PC-9 (cell line): ENCODE data around the gene VMO1. TPM values are rescaled to one million over a fixed set of nuclear protein-coding genes. Genes with fewer than 3 reads are reported as not detected.

Experiments used
- BruUV-seq: library from RNA; stranded (reverse); fragments of 400-500 nt; replicated peaks from 2 replicates; lab custom pipeline; 2021; lab: Mats Ljungman, UMichigan
- CTCF ChIA-PET: fragments of 300-600 bp; sonication (Branson Sonifier 250); formaldehyde crosslinking; loops from one replicate; lab custom pipeline; 2022; ENCODE audit warnings: antibody characterized with exemption; lab: Charles Lee
- POLR2A ChIA-PET: fragments of 300-600 bp; sonication (Branson Sonifier 250); formaldehyde crosslinking; loops from one replicate; lab custom pipeline; 2022; ENCODE audit warnings: antibody characterized with exemption; ENCODE audit not compliant: unreplicated experiment; lab: Charles Lee
- DNase-seq, 2 experiments: peaks; one replicate each; pipeline versions ENCODE4 v3.0.0 to v3.0.0-alpha.2; 2015 to 2022; ENCODE audit warnings: mixed read lengths in 1 of 2
- H2AFZ ChIP-seq: fragments of 200-600 bp; sonication (generic); 2 replicates; pipeline ENCODE4 v1.8.1; 2017; ENCODE audit warnings: antibody characterized with exemption
- H3F3A ChIP-seq: fragments of 200-600 bp; sonication (generic); 2 replicates; pipeline ENCODE4 v1.8.1; 2017; ENCODE audit warnings: antibody characterized with exemption, mild to moderate bottlenecking, low read depth; ENCODE audit not compliant: insufficient read depth
- H3K27ac ChIP-seq: fragments of 200-600 bp; sonication (generic); 2 replicates; pipeline ENCODE4 v1.6.1; 2016; ENCODE audit warnings: mixed run types
- H3K27me3 ChIP-seq: fragments of 200-600 bp; sonication (generic); 2 replicates; pipeline ENCODE4 v1.6.1; 2016; ENCODE audit warnings: low read depth, mixed run types; ENCODE audit not compliant: insufficient read depth
- H3K36me3 ChIP-seq: fragments of 200-600 bp; sonication (generic); 2 replicates; pipeline ENCODE4 v1.6.1; 2016; ENCODE audit warnings: low read depth, mixed run types
- H3K4me1 ChIP-seq: fragments of 200-600 bp; sonication (generic); replicated peaks from 2 replicates; pipeline ENCODE4 v1.6.1; 2016; ENCODE audit warnings: mixed run types; ENCODE audit not compliant: insufficient read depth
- H3K4me2 ChIP-seq: fragments of 200-600 bp; sonication (generic); 2 replicates; pipeline ENCODE4 v1.6.1; 2017; ENCODE audit warnings: mixed run types
- H3K4me3 ChIP-seq: fragments of 200-600 bp; sonication (generic); 2 replicates; pipeline ENCODE4 v1.6.1; 2016; ENCODE audit warnings: mixed run types
- H3K79me2 ChIP-seq: fragments of 200-600 bp; sonication (generic); 2 replicates; pipeline ENCODE4 v1.6.1; 2017; ENCODE audit warnings: low read depth, mixed run types
- H3K9me2 ChIP-seq: fragments of 200-600 bp; sonication (generic); 2 replicates; pipeline ENCODE4 v1.8.1; 2017; ENCODE audit warnings: mild to moderate bottlenecking; ENCODE audit not compliant: insufficient read depth
- H3K9me3 ChIP-seq: fragments of 200-600 bp; sonication (generic); 2 replicates; pipeline ENCODE4 v1.8.1; 2016; ENCODE audit warnings: low read depth; ENCODE audit not compliant: insufficient read depth
- H4K20me1 ChIP-seq: fragments of 200-600 bp; sonication (generic); 2 replicates; pipeline ENCODE4 v1.8.1; 2017; ENCODE audit not compliant: insufficient read depth
- CTCF ChIP-seq: fragments of 200-600 bp; sonication (generic); conservative IDR thresholded peaks from 2 replicates; pipeline ENCODE4 v1.6.1; 2017; ENCODE audit warnings: mixed run types, antibody characterized with exemption, mild to moderate bottlenecking, moderate library complexity
- EZH2 ChIP-seq: fragments of 200-600 bp; sonication (generic); IDR thresholded peaks from 2 replicates; pipeline ENCODE4 v1.8.0; 2017; ENCODE audit warnings: antibody characterized with exemption, low read depth
- intact Hi-C: fragments of 100-400 bp; cut with micrococcal nuclease; formaldehyde crosslinking; loops from one replicate; pipeline ENCODE4 v1.10.0; 2022; ENCODE audit not compliant: unreplicated experiment
- total RNA-seq: library from RNA; stranded (reverse); gene quantifications from 2 replicates; pipeline ENCODE4 v1.2.3, GENCODE V29; 2021

The VMO1 gene
- total RNA-seq, 1 experiment from 2014 or later = 3.6 TPM

- Histone ChIP-seq H3K4me3 (peak overlapping the region; percentile 95), H3K36me3 (no peaks in the 10 kb centered on the region), H3K27me3 (0 out of 2 replicates have a peak, but pooled peaks cover 6% of the 10 kb centered on the region), H3K79me2 (no peaks in the 10 kb centered on the region), H3K4me2 (peak overlapping the region; percentile 87), H3F3A (peaks cover 8% of the 10 kb centered on the region), H2AFZ (peak overlapping the region; percentile 96), H4K20me1 (no peaks in the 10 kb centered on the region), H3K9me3 (no peaks in the 10 kb centered on the region), H3K27ac (peak overlapping the region; percentile 75), H3K4me1 (peaks cover 12% of the 10 kb centered on the region; the same call in 1 of the 2 replicates), H3K9me2 (no peaks in the 10 kb centered on the region)
- TF ChIP-seq CTCF (0 out of 2 replicates have a peak, but pooled peaks have one; percentile 7), EZH2 (no peak)
- intact Hi-C loops = loop anchor here (2.0 kb wide), 1 partner anchor 28 kb away; the partner anchor contains the start of gene ARRB2
- TSS peak; percentile 48 for BruUV-seq
- peak; percentile 74 to 85 for DNase-seq
- ChIA-PET POLR2A (interaction anchor here (0.5 to 0.9 kb wide), 7 partner anchors 15 to 256 kb away, joined by 4 to 10 read pairs (median 7); partner anchors contain the start of genes PLD2 and SPAG7), CTCF (interaction anchor here (0.6 to 1.4 kb wide), 4 partner anchors 8 to 52 kb away, joined by 3 to 13 read pairs (median 6); partner anchors contain the start of gene ARRB2)
These were observed 47.7 kb downstream of the VMO1 start for GRCh38 chr17:4738136-4739121.

DNA sequence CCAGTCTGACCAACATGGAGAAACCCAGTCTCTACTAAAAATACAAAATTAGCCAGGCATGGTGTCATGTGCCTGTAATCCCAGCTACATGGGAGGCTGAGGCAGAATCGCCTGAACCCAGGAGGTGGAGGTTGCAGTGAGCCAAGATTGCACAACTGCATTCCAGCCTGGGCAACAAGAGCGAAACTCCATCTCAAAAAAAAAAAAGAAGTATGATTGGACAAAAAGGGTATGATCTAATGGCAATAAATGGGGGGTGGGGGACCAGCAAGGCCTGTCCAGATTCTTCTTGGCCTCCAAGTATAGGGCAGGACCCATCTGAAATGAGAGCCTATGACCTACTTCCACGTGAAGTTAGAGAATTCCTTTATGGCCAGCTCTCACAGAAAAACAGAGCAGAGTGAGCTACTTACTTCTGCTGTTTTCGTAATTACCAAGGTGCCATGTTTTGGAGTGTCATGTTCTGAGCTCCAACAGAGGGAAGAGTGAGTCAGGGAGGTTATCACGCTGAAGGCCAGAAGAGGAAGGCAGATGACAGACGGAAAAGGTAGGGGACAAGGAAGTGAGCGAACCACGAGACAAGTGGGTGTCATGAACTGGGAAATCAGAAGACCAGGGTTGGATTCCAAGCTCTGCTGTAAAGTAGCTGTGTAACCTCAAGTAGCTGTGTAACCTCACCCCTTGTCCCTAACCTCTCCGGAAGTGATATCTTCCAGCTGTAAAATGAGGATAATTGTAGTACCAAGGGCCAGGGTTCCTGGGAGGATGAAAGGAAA is 50.1 kb downstream of the VMO1 start:
- Histone ChIP-seq H3K27ac (no peak overlapping the region), H3F3A (peaks cover 8% of the 10 kb centered on the region), H3K27me3 (0 out of 2 replicates have a peak, but pooled peaks cover 5% of the 10 kb centered on the region), H3K9me3 (no peaks in the 10 kb centered on the region), H3K9me2 (no peaks in the 10 kb centered on the region), H3K4me3 (no peak overlapping the region), H3K36me3 (no peaks in the 10 kb centered on the region), H3K4me2 (no peak overlapping the region), H2AFZ (no peak overlapping the region), H4K20me1 (no peaks in the 10 kb centered on the region), H3K4me1 (peaks cover 17% of the 10 kb centered on the region; the same call in 1 of the 2 replicates), H3K79me2 (no peaks in the 10 kb centered on the region)
- intact Hi-C loops = no loop called here
- no peak for TF ChIP-seq EZH2
- TF ChIP-seq CTCF = no peak
- ChIA-PET CTCF (interaction anchor here (0.6 kb wide), 1 partner anchor 14 kb away, joined by 4 read pairs; no protein-coding TSS in a partner anchor), POLR2A (no interaction called here)
- no peak for DNase-seq
- BruUV-seq = no TSS peak

Other genes with a start within 250 kb of the VMO1 start
- 76.3 and 89.1 TPM in 2 replicates for gene MYBBP1A, start 231.0 kb downstream of the VMO1 start, total RNA-seq
- gene GGT6, start 225.8 kb downstream of the VMO1 start, total RNA-seq = 3.7 and 7.5 TPM in 2 replicates
- not detected in 2 replicates for gene SMTNL2, start 201.8 kb downstream of the VMO1 start, total RNA-seq
- gene ALOX15, start 144.7 kb downstream of the VMO1 start, total RNA-seq = 1.8 and 2.8 TPM in 2 replicates
- 99.6 and 106 TPM in 2 replicates for gene PELP1, start 82.2 kb downstream of the VMO1 start, total RNA-seq
- gene ARRB2, start 75.7 kb downstream of the VMO1 start, total RNA-seq = 79.7 and 110 TPM in 2 replicates
- gene MED11, start 54.9 kb downstream of the VMO1 start, total RNA-seq = 19.6 and 19.7 TPM in 2 replicates
- gene ZMYND15, start 46.5 kb downstream of the VMO1 start, total RNA-seq = 2.3 and 5.4 TPM in 2 replicates
- gene CXCL16, start 46.4 kb downstream of the VMO1 start, total RNA-seq = 52.4 and 60.2 TPM in 2 replicates
- not detected in 2 replicates for gene TM4SF5, start 14.5 kb downstream of the VMO1 start, total RNA-seq
- not detected in 2 replicates for gene GLTPD2, start 2.6 kb upstream of the VMO1 start, total RNA-seq
- gene PSMB6, start 9.8 kb upstream of the VMO1 start, total RNA-seq = 214 and 326 TPM in 2 replicates
- gene PLD2, start 20.8 kb upstream of the VMO1 start, total RNA-seq = 95.5 and 116 TPM in 2 replicates
- 160 and 190 TPM in 2 replicates for gene MINK1, start 47.0 kb upstream of the VMO1 start, total RNA-seq
- gene C17orf107, start 113.2 kb upstream of the VMO1 start, total RNA-seq = 2.6 and 3.1 TPM in 2 replicates
- gene CHRNE, start 116.7 kb upstream of the VMO1 start, total RNA-seq = 0.23 and 0.24 TPM in 2 replicates
- gene GP1BA, start 145.9 kb upstream of the VMO1 start, total RNA-seq = not detected in 2 replicates
- 50.7 and 56.2 TPM in 2 replicates for gene SLC25A11, start 153.7 kb upstream of the VMO1 start, total RNA-seq
- 122 and 135 TPM in 2 replicates for gene RNF167, start 153.9 kb upstream of the VMO1 start, total RNA-seq
- 1,101 and 1,459 TPM in 2 replicates for gene PFN1, start 162.2 kb upstream of the VMO1 start, total RNA-seq
- 29.0 and 37.2 TPM in 2 replicates for gene ENO3, start 164.8 kb upstream of the VMO1 start, total RNA-seq
- 40.3 and 40.4 TPM in 2 replicates for gene SPAG7, start 181.5 kb upstream of the VMO1 start, total RNA-seq
- 49.2 and 51.1 TPM in 2 replicates for gene CAMTA2, start 201.3 kb upstream of the VMO1 start, total RNA-seq
- 2.9 and 3.7 TPM in 2 replicates for gene INCA1, start 211.2 kb upstream of the VMO1 start, total RNA-seq
- gene KIF1C, start 211.6 kb upstream of the VMO1 start, total RNA-seq = 215 and 217 TPM in 2 replicates
- gene SLC52A1, start 249.1 kb upstream of the VMO1 start, total RNA-seq = 0.28 and 0.48 TPM in 2 replicates